GM19193 (cell line): Measurements from ENCODE around the gene NCKAP5.

Experiments used
- POLR2A ChIP-seq: IDR thresholded peaks from 4 replicates; pipeline ENCODE4 v1.6.1; 2011; ENCODE audit not compliant: insufficient read depth, insufficient read length; ENCODE audit errors: extremely low read depth

The NCKAP5 gene

GRCh38 chr2:132876745-132877391, 691.4 kb downstream of the NCKAP5 start:
- TF ChIP-seq POLR2A = no peak

GRCh38 chr2:132875193-132875592, 693.1 kb downstream of the NCKAP5 start:
- no peak for TF ChIP-seq POLR2A

- TF ChIP-seq POLR2A = no peak
Measured at GRCh38 chr2:132873738-132874137, 694.5 kb downstream of the NCKAP5 start.

GRCh38 chr2:132871831-132872230, 696.4 kb downstream of the NCKAP5 start:
- no peak for TF ChIP-seq POLR2A

GRCh38 chr2:132863961-132864360, 704.3 kb downstream of the NCKAP5 start:
- no peak for TF ChIP-seq POLR2A

GRCh38 chr2:132860220-132860619, 708.0 kb downstream of the NCKAP5 start:
- TF ChIP-seq POLR2A = no peak

- TF ChIP-seq POLR2A = no peak
Measured at GRCh38 chr2:132859590-132859989, 708.7 kb downstream of the NCKAP5 start.

- TF ChIP-seq POLR2A = no peak
Measured at GRCh38 chr2:132857319-132857718, 710.9 kb downstream of the NCKAP5 start.

- no peak for TF ChIP-seq POLR2A
Measured at GRCh38 chr2:132850688-132851087, 717.6 kb downstream of the NCKAP5 start.

- no peak for TF ChIP-seq POLR2A
Measured at GRCh38 chr2:132849118-132849517, 719.1 kb downstream of the NCKAP5 start.

- no peak for TF ChIP-seq POLR2A
Measured at GRCh38 chr2:132845339-132845738, 722.9 kb downstream of the NCKAP5 start.

GRCh38 chr2:132844585-132844984, 723.7 kb downstream of the NCKAP5 start:
- TF ChIP-seq POLR2A = no peak

GRCh38 chr2:132837769-132838168, 730.5 kb downstream of the NCKAP5 start:
- TF ChIP-seq POLR2A = no peak

- no peak for TF ChIP-seq POLR2A
Measured at GRCh38 chr2:132830321-132830827, 737.9 kb downstream of the NCKAP5 start.

GRCh38 chr2:132825601-132826000, 742.7 kb downstream of the NCKAP5 start:
- TF ChIP-seq POLR2A = no peak

GRCh38 chr2:132824716-132825115, 743.5 kb downstream of the NCKAP5 start:
- TF ChIP-seq POLR2A = no peak

GRCh38 chr2:132816234-132816633, 752.0 kb downstream of the NCKAP5 start:
- TF ChIP-seq POLR2A = no peak

GRCh38 chr2:132815516-132815915, 752.7 kb downstream of the NCKAP5 start:
- no peak for TF ChIP-seq POLR2A

GRCh38 chr2:132814651-132815050, 753.6 kb downstream of the NCKAP5 start:
- no peak for TF ChIP-seq POLR2A
